CD4-positive, alpha-beta T cell treated with Interleukin-17A for 4 hours (primary cell): Measurements from ENCODE around the gene DYNLT1.
"Not testable (repeated sequence)": the region's sequence is repeated elsewhere in the genome, so short reads cannot be mapped to it uniquely, and the experiment has no call there.

ENCODE experiments used
- DNase-seq: peaks from one replicate; pipeline ENCODE4 v3.0.0-alpha.2; 2020; ENCODE audit warnings: mixed read lengths

The DYNLT1 gene

GRCh38 chr6:158621694-158622544 is 22.6 kb downstream of the DYNLT1 start:
- no peak for DNase-seq

DNA sequence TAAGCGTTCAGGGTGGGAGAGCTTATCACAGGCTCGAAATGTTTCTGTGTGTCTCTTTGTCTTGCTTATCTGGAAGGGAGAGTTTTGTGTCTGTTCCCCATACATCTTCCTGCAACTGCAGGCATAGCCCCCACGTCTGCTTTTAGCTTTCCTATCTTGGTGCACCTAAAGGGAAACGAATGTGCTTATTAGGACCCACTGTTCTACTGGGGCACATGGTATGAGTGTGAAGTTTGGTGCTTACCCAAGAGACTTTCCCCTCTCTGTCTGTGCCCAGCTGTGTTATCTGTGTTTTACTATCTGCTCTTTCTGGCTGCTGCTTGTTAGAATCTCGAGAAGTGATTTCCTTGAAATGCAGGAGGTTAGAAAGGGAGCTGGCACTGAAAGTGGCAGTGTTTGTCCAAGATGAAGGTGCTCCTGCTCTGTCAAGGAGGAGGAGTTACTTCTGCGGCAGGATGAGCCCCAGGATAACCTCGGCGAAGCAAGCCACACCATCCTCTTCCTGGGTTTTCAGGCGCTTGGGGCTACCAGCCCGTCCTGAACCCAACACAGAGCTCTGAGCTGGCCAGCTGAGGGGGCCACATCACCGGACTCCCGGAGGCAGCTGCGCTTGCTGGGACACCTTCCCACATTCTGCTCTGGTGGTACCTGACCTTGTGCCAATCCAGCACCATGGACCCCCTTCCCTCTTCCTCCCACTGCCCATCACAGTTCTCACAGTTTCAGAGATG is 23.4 kb downstream of the DYNLT1 start:
- DNase-seq: no peak

DNA sequence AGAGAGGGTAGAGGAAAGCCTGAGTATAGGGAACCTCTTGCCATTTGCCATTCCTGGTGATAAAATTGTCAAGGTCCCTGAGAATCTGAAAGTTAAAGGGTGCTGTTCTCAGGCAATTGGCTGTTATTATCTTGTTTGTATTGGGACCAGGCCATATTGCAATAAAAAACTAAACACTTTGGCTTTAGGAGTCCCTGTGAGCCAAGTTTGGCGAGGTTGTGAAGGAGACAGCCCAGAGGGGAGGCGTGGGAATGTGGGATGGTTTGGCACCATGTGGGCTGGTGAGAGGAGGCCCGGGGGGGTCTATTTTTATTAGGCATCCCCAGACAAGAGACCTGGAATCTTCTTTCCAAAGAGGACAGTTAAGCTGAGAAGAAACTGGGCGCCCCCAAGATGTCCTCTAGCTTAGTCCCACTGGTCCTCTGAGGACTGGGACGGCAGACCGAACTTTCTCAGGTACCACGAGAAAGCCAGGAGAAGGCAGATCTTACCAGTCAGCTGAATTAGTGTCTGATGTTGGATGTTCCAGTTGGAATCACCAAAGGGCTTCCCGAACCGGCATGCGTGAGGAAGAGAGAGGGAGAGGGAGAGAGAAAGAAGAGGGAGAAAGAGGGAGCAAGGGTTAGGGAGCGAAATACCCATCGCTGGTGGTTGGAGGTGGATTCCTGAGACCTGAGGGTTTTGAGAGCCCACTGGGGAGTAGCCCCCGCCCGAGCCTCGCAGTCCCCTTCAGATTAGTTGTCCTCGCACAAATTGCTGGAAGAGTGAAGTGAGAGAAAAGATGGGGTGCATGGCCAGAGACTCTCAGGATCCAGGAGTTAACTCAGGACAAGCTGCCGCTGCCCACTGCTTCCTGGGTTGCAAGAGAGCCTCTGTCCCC is 24.4 kb downstream of the DYNLT1 start:
- no peak for DNase-seq

- DNase-seq: not testable (repeated sequence)
Observed at GRCh38 chr6:158618289-158618688, 26.3 kb downstream of the DYNLT1 start.

DNA sequence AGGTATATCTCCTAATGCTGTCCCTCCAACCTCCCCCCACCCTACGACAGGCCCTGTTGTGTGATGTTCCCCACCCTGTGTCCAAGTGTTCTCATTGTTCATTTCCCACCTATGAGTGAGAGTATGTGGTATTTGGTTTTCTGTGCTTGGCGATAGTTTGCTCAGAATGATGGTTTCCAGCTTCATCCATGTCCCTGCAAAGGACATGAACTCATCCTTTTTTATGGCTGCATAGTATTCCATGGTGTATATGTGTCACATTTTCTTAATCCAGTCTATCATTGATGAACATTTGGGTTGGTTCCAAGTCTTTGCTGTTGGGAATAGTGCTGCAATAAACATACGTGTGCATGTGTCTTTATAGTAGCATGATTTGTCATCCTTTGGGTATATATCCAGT is 29.9 kb downstream of the DYNLT1 start:
- not testable (repeated sequence) for DNase-seq

GRCh38 chr6:158611541-158612370 is 32.8 kb downstream of the DYNLT1 start:
- DNase-seq: no peak

- DNase-seq: no peak
Observed at GRCh38 chr6:158611039-158611438, 33.5 kb downstream of the DYNLT1 start.

DNA sequence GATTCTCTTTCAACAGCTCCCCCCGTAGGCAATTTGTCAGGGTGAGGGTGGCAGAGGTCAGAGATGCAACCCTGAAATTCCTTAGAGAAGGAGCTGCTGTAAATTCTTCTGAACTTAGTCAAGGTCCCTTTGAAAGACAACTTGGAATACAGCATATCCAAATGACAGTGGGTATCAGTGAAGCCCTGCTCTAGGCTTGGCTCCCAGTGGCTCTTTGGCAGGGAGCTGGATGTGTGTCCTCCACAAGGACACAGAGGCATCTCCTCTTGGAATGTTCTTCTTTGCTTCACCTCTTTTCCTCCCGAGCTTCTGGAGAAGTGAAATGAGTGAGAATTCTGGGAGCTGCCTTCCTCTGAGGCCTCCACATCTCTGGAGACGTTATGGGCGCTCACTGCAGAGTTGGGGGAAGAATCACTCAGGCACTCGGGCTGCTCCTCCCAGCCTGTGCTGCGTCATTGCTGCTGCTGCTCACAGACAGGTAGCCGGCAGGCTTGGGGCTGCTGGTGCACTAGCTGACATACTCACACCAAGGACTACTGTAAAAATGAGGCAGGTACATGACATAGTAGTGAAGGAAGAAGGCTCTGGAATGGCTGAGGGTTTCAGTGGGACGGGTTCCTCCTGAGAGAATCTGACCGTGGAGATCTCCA is 34.1 kb downstream of the DYNLT1 start:
- DNase-seq: no peak

DNA sequence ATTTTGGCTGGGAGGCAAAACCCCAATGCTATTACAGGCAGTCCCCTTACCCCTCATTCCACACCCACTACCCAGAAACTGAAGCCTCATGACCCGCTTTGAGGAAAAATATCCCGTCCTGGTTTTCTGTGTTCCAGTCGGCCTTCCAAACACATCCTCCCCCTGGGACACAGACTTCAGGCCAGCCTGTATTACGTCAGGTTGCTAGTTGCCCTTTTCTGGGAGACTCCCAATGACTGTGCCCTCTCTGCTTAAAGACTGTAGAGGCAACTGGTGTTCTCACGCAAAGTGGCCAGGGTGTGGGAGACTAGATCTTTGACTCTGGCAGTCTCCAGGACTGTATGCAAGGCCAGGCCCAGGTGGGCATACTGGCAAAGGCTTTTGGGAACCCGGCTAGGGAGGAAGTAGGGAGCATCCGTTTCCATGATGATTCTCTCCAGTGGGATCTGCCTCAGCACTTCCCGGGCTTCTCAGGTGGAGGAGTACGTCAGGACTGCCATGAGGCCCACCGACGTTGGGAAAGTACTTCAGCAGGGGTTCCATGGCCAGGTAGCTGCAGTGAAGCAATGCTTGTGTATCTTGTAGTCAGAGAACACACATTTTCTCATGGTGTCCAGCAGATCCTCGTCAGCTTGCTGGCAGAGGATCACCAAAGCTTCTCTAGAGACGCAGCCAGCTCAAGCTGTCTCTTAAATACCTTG is 34.9 kb downstream of the DYNLT1 start:
- DNase-seq: no peak

- no peak for DNase-seq
Observed at GRCh38 chr6:158608221-158608620, 36.3 kb downstream of the DYNLT1 start.

DNA sequence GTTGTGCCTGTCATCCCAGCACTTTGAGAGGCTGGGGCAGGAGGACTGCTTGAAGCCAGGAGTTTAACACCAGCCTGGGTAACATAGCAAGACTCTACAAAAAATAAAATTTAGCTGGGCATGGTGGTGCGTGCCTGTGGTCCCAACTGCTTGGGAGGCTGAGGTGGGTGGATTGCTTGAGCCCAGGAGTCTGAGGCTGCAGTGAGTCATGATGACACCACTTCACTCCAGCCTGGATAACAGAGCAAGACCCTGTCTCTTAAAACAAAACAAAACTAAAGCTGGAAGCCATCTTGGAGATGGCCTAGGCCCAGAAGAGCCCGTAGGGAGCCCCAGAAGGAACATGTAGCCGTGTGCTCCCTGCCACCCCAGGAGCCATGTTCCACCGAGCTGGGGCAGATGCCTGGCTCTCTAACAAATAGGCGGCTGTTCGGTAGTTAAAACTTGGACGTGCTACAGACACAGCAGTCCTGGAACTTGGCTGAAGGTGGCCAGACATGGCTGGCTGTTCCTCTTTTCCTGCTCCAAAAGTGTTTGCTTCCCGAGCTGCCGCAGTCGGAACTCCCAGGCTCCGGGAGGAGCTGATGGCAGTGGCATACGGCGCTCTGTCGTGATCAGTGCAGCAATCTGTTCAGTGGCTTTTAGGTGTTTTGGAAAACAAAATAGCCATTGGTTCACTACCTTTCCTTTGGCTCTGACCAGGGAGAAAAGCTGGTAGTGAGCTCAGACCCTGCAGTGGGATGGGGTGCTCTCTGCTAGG is 37.0 kb downstream of the DYNLT1 start:
- DNase-seq: no peak

- DNase-seq: no peak
Observed at GRCh38 chr6:158606935-158607334, 37.6 kb downstream of the DYNLT1 start.

DNA sequence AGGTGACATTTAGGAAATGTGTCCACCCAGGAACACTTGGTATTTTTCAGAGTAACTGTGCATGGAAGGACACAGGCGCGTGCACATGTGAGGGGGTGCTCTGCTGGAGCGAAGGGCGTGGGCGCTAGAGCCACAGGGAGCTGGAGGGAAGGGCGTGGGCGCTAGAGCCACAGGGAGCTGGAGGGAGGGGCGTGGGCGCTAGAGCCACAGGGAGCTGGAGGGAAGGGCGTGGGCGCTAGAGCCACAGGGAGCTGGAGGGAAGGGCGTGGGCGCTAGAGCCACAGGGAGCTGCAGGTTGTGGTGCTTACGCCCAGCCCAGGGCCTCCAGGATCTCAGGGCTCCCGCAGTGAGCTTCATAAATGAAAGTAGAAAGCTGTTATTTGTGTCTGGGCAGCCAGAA is 38.5 kb downstream of the DYNLT1 start:
- DNase-seq: not testable (repeated sequence)

DNA sequence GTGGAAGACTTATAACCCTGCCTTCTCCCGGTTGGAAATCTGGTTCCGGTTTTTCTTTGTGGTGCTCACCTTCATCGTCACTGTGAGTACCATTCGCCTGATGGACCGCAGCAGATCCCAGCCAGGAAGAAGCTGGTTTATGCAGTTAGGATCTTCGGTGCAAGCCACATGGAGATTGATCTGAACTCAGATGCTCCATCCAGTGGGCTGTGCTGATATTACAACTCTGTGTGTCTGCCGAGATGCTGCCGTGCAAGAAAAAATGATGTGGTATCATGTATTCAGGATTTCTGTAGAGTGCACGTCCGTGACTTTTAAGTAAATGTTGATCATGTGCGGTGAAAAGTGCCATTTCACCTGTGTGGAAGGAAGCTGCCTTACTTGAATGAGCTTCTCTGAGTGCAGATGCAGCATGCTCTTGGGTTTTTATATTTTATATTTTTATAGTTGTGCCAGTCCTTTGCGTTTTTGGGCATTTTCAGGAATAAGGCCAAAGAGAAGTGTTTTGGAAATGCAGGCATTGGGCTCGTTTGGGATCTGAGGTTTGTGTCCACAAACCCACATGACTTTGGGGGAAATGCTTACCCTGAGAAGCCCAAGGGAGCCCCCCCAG is 39.2 kb downstream of the DYNLT1 start:
- peak; percentile 64 for DNase-seq

DNA sequence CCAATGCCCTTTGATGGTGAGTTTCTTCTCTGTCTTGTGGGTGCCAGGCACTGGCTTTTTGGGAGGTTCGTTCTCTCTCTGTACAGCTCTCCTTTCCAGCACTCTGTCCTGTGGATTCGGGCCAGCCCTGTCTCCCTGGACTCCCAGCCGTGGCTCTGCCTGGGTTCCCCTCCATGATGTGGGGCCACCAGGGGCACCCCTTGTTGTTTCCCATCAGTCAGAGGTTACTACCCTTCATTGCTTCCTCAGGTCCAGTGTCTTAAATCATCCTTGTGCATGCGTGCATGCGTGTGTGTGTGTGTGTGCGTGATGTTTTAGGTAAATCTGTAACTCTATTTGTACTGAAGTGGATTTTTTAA is 40.5 kb downstream of the DYNLT1 start:
- no peak for DNase-seq

DNA sequence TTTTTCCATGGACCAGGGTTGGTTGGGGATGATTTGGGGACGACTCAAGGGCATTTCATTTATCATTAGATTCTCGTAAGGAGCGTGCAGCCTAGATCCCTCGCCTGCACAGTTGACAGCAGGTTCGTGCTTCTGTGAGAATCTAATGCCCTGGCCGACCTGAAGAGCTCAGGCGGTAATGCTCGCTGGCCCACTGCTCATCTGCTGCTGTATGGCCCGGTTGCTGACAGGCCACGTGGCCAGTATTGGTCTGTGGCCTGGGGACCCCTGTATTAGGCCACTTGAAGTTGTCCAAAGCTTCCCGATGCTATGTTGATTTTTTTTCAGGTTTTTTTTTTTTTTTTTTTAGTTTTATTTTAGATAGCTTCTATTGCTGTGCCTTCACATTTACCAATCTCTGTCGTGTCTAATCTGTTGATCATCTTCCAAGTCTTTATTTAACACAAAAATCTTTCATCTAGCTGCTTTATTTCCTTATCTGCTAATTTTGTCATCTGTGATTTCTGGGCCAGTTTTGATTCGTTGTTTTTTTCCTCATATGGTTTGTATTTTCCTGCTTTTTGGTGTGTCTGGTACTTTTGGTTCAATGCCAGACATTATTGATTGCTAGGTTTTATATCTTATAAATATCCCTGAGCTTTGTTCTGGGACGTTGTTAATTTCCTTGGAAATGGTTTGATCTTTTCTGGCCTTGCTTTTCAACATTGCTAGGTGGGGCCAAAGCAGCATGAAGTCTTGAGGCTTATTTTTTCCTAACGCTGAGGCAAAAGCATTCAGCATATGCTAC is 41.1 kb downstream of the DYNLT1 start:
- DNase-seq: no peak

DNA sequence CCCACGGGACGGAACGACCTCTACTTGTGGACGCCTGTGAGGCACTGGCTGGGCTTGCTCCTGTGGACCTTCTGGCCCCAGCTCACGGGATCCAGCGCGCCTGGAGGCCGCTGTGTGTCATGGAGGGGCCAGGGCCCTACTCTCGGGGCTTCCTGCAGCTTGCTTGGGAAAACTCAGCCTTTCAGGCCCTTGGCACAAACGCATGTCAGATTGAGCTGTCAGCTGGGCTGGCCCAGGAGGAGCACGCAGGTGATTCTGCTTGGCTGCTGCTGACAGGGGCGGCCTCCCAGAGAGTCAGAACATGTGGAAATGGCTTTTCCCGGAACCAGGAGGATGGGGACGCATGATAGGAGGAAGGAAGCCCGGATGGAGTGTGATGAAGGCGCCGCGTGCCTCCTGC is 44.9 kb downstream of the DYNLT1 start:
- DNase-seq: no peak

GRCh38 chr6:158597565-158597964 is 47.0 kb downstream of the DYNLT1 start:
- DNase-seq: no peak

- DNase-seq: no peak
Observed at GRCh38 chr6:158596861-158597260, 47.7 kb downstream of the DYNLT1 start.
